Transverse colon (tissue), 4 donors: ENCODE measurements around the gene COX6B1. TPM values are rescaled to one million over a fixed set of nuclear protein-coding genes. Genes with fewer than 3 reads are reported as not detected.
A peak's percentile ranks its signal among the peaks of the same experiment; 100 is the strongest.

Source experiments
- DNase-seq: peaks from one replicate; pipeline ENCODE4 v3.0.0-alpha.2; 2019
- H3K27ac ChIP-seq, 4 donors: fragments of 200-600 bp; sonication (generic); 2 replicates each; pipeline ENCODE4 v1.5.1; 2016 to 2018; ENCODE audit warnings: inconsistent platforms in 4 of 4
- H3K27me3 ChIP-seq: fragments of 200-600 bp; sonication (generic); 2 replicates; pipeline ENCODE4 v1.5.1; 2017; ENCODE audit warnings: inconsistent platforms
- H3K36me3 ChIP-seq, 4 donors: fragments of 200-600 bp; sonication (generic); 2 replicates each; pipeline ENCODE4 v1.5.1; 2017 to 2019; ENCODE audit warnings: inconsistent platforms in 4 of 4
- H3K4me1 ChIP-seq, 4 donors: fragments of 200-600 bp; sonication (generic); 2 replicates each; pipeline ENCODE4 v1.5.1; 2017 to 2020; ENCODE audit warnings: inconsistent platforms in 4 of 4
- H3K4me3 ChIP-seq, 4 donors: fragments of 200-600 bp; sonication (generic); 1 replicate in 1 of 4; 2 replicates in 3 of 4; pipeline versions ENCODE4 v1.5.1 to v1.6.1; 2017 to 2019; ENCODE audit warnings: inconsistent platforms in 4 of 4
- H3K9me3 ChIP-seq, 2 donors: fragments of 200-600 bp; sonication (generic); 2 replicates each; pipeline ENCODE4 v1.5.1; 2017 to 2019; ENCODE audit warnings: inconsistent platforms in 2 of 2
- CTCF ChIP-seq, 5 experiments: fragments of 200-600 bp in 3 of 5; fragments of 450-650 bp in 2 of 5; sonication (generic) in 3 of 5; IDR thresholded peaks; 1 replicate in 2 of 5; 2 replicates in 3 of 5; pipeline ENCODE4 v1.5.1; 2016 to 2017; ENCODE audit warnings: antibody characterized with exemption in 5 of 5, inconsistent platforms in 3 of 5, mild to moderate bottlenecking in 2 of 5, moderate library complexity in 1 of 5
- EP300 ChIP-seq: sonication (generic); formaldehyde crosslinking; IDR thresholded peaks from one replicate; pipeline ENCODE4 v1.6.1; 2017; ENCODE audit warnings: antibody characterized with exemption, low read depth
- POLR2A ChIP-seq: fragments of 450-650 bp; IDR thresholded peaks from one replicate; pipeline ENCODE4 v1.6.1; 2016; ENCODE audit warnings: antibody characterized with exemption, mild to moderate bottlenecking, moderate library complexity
- POLR2AphosphoS5 ChIP-seq, 3 donors: sonication (generic); formaldehyde crosslinking; IDR thresholded peaks; one replicate each; pipeline ENCODE4 v1.6.1; 2016; ENCODE audit warnings: antibody characterized with exemption in 3 of 3
- WGBS, 2 donors: methylation state at CpG; one replicate each; pipeline ENCODE4 v1.1.5; 2018; ENCODE audit warnings: low coverage in 1 of 2; 5-methylcytosine and 5-hydroxymethylcytosine counted together
- in situ Hi-C, 4 donors: fragments of 200-750 bp; cut with MboI; loops; one replicate each; pipeline versions ENCODE4 v1.15.0 to v1.15.1; 2017; ENCODE audit warnings: low sequenced_read_pairs in 3 of 4, low pct_ligation_motif_present in 1 of 4, low pct_unique_long_range_greater_than_20kb in 1 of 4
- intact Hi-C: fragments of 100-400 bp; cut with DNase I; formaldehyde crosslinking; loops from one replicate; pipeline ENCODE4 v1.15.1; 2023; ENCODE audit warnings: low total_unique reads
- total RNA-seq, 4 donors: library from RNA; depleted of rRNA; stranded (reverse); fragments of >200 nt; gene quantifications; one replicate each; pipeline ENCODE4 v1.1.0, GENCODE V29; 2016

Gene COX6B1
- total RNA-seq, 4 donors from 2014 or later, result 368 to 1,320 (median 628) TPM

DNA sequence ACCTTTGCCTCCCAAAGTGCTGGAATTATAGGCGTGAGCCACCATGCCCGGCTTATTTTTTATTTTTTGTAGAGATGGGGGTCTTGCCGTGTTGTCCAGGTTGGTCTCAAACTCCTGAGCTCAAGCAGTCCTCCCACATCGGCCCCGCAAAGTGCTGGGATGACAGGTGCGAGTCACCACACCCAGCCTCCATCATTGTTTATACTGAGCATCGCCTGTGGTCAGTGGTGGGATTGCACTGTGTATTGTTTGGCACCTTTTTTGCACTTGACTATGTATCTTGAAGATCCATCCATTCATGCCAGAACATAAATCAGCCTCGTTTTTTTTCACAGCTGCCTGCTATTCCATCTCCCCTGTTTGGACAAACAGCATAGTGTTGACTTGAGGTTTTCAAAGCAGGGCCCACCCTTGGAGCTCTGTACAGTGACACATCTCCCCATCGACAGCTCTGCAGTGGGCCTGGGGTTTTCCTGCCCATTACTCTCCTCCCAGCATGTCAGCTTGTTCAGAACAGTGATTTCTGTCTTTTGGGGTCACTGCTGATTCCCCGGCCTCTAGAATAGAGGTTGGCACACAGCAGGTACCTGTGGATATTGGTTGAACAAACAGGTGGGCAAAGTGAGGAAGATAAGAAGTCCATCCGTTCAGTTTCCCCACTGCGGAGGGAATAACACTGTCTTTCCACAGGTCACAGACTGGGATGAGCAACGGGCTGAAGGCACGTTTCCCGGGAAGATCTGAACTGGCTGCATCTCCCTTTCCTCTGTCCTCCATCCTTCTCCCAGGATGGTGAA lies 10.0 kb downstream of the COX6B1 start:
- in situ Hi-C loops (no loop called here), intact Hi-C loops (no loop called here)
- H3K36me3 ChIP-seq, result peaks cover 0 to 91% (median 29%) of the 10 kb centered on the region in 4 donors
- DNase-seq, result no peak
- H3K4me3 ChIP-seq, result no peak overlapping the region
- TF ChIP-seq EP300 (no peak), POLR2AphosphoS5 (IDR thresholded peaks at IDR 0.05) (no peak), CTCF (IDR thresholded peaks at IDR 0.05) (peak in 3 of 5 experiments; percentile 13 to 24 (median 14))
- no peaks in the 10 kb centered on the region for H3K9me3 ChIP-seq
- no peaks in the 10 kb centered on the region for H3K4me1 ChIP-seq
- H3K27ac ChIP-seq, result no peak overlapping the region
- H3K27me3 ChIP-seq, result no peaks in the 10 kb centered on the region
- 76 to 89% methylated on average over 6 to 15 of the region's 15 CpGs for WGBS, 2 donors

DNA sequence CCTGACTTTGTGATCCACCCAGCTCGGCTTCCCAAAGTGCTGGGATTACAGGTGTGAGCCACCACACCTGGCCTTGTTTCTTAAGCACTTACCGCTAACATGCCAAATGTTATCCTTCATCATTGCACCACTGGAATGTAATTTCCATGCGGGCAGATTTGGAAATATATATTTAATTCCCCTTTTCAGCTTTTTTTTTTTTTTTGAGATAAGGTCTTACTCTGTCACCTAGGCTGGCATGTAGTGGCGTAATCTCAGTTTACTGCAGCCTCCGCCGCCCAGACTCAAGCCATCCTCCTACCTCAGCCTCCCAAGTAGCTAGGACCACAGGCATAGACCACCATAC lies 13.8 kb downstream of the COX6B1 start:
- WGBS, 2 donors, result 93 to 98% methylated on average over 5 to 6 of the region's 6 CpGs
- no peaks in the 10 kb centered on the region for H3K9me3 ChIP-seq
- in situ Hi-C loops, result no loop called here

GRCh38 chr19:35663981-35664380 lies 15.9 kb downstream of the COX6B1 start:
- Histone ChIP-seq H3K36me3 (peaks cover 0 to 45% (median 14%) of the 10 kb centered on the region in 4 donors), H3K4me1 (no peaks in the 10 kb centered on the region), H3K9me3 (no peaks in the 10 kb centered on the region), H3K27me3 (no peaks in the 10 kb centered on the region), H3K4me3 (no peak overlapping the region), H3K27ac (no peak overlapping the region)
- in situ Hi-C loops (no loop called here), intact Hi-C loops (no loop called here)
- no peak for DNase-seq
- 86 to 88% methylated on average over 3 of the region's 3 CpGs for WGBS, 2 donors
- TF ChIP-seq POLR2A (no peak), EP300 (no peak), POLR2AphosphoS5 (IDR thresholded peaks at IDR 0.05) (no peak), CTCF (IDR thresholded peaks at IDR 0.05) (no peak)

More for the DNA sequence above, 13.8 kb downstream of the COX6B1 start:
- no peaks in the 10 kb centered on the region for H3K4me1 ChIP-seq
- H3K4me3 ChIP-seq, result no peak overlapping the region
- H3K36me3 ChIP-seq, result peaks cover 0 to 65% (median 17%) of the 10 kb centered on the region in 4 donors
- H3K27me3 ChIP-seq, result no peaks in the 10 kb centered on the region
- no peak for DNase-seq
- H3K27ac ChIP-seq, result no peak overlapping the region
- intact Hi-C loops, result no loop called here
- TF ChIP-seq POLR2AphosphoS5 (IDR thresholded peaks at IDR 0.05) (no peak), CTCF (IDR thresholded peaks at IDR 0.05) (no peak), POLR2A (no peak), EP300 (no peak)

DNA sequence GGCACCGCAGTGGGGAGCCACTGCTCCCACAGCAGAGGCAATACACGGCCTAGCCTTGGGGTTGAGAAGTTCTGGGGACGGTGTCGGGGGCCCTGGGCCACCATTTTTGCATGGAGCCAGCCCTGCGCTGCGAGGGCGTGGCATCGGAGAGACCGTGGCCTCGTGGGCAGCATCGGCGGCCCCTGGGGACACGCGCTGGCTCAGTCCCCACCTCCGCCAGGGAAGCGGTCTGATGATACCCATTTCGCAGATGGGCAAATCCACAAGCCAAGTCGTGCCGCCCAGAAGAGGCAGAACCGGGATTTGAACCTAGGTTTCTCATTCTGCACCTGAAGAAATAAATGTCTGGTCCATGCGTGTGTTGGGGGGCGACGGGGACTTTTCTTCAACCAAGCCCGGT lies 17.0 kb downstream of the COX6B1 start:
- H3K4me3 ChIP-seq, result no peak overlapping the region
- H3K27me3 ChIP-seq, result no peaks in the 10 kb centered on the region
- WGBS, 2 donors, result 93 to 100% methylated on average over 1 to 23 of the region's 24 CpGs
- in situ Hi-C loops (no loop called here), intact Hi-C loops (no loop called here)
- H3K36me3 ChIP-seq, result peaks cover 0 to 33% (median 11%) of the 10 kb centered on the region in 4 donors
- H3K9me3 ChIP-seq, result no peaks in the 10 kb centered on the region
- DNase-seq, result no peak
- no peak for TF ChIP-seq EP300
- peaks cover 0 to 6% (median 0%) of the 10 kb centered on the region in 4 donors for H3K4me1 ChIP-seq
- no peak overlapping the region for H3K27ac ChIP-seq
